ENCODE measurements around the gene PARD6G.
"Not testable (repeated sequence)": the region's sequence is repeated elsewhere in the genome, so short reads cannot be mapped to it uniquely, and the experiment has no call there.

The PARD6G gene

GRCh38 chr18:80241919-80242777 is 5.2 kb downstream of the PARD6G start:
- no peak for DNase-seq

GRCh38 chr18:80239830-80240229 is 7.5 kb downstream of the PARD6G start:
- DNase-seq = no peak

DNA sequence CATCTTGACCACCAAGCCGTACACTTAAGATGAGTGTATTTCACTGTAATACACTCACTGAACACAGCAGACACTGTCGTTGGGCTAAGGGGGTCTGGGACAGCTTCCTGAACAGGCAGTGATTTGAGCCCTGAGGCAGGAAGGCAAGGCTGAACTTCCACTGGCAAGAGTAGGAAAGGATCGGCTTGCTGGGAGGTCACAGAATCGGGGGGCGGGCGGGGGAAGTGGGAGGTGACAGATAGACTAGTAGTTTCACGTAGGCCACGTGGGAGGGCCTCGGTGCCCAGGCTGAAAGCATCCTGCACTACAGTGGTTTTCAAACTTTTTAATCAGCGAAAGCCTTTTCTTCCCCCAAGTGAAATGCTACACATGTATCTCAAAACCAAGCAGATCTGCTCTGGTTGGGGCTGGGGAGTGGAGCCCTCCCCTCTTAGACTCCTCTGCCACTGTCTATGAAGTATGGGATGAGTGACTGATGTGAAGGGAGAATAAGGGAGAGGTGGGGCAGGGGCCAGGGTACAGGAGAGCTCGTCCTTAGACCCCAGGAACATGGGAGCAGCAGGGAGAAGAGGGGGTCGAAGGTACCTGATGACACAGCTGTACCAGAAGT is 8.6 kb downstream of the PARD6G start:
- DNase-seq = no peak

- not testable (repeated sequence) for DNase-seq
These were observed 9.8 kb downstream of the PARD6G start for GRCh38 chr18:80237519-80237918.

DNA sequence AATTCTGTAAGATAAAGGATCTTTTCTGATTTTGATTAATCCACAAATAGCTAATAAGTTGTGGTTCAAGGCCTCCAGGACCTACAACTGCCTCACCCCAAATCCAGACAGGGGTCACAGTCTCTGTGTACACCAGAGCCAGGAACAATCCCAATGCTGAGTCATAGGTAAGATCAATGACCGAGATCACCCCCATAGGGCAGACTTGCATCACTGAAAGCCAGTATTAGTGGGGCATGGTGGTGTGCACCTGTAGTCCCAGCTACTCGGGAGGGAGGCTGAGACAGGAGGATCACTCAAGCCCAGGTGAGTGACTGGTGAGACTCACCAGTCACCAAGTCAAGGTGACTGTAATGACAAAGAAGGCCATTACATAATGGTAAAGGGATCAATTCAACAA is 12.9 kb downstream of the PARD6G start:
- no peak for DNase-seq

GRCh38 chr18:80233899-80234298 is 13.4 kb downstream of the PARD6G start:
- no peak for DNase-seq

DNA sequence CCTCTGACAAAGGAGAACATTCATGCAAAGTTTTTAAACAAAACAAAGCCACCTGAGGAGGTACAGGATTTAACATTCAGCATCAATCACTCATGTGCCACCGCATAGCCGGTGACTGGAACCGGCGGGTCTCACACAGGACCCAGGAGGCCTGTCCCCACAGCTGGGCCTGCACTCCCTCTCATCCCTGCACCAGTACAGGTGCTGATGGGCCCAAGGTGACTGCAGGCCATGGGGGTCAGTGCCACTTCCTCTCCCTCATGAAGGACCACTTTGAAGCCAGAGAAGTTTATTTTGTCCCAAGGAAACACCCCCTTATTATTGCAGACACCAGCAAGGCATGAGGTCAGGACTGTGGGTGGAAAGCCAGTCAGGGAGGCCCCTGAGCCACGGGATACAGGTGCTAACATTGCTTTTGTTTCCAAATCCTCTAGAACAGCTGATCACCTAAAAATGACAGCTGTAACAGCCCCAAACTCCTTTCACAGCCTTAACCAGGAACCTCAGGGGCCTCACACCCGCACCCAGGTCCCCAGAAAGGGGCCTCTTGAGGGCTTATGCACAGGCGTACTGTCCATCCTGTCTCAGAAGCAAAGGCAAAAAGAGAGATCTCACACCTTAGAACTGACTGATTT is 14.0 kb downstream of the PARD6G start:
- no peak for DNase-seq

DNA sequence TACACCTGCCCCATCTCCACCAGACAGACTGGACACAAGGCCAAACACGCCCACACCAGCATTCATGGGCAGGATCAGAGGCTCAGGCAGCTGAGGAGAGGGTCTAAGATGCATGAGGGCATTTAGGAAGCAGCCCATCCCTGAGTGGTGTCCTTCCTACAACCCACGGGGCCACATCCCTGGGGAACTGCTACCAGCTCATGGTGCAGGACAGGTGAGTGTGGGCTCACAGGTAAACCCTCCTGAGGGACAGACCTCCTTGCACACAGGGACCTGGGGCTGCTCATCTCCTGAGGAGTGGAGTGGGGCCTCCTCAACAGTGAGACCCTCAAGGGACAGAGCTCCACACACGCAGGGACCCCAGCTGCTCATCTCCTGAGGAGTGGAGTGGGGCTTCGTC is 14.6 kb downstream of the PARD6G start:
- no peak for DNase-seq

DNA sequence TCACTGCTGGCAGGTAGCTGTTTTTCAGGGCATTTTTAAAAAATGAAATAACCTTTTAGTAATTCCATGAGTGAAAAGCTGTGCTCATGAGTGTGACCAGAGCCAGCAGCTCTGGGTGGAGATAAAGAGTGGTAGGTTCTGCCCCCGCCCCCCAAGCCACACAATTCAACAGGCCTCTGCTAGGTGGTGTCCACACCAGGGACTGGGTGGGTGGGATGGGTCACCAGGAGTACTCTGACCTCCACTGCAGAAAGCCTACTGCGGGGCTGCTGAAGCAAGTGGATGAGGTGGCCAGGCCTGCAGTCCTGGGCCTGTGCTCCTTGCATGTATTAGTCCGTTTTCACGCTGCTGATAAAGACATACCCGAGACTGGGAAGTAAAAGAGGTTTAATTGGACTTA is 15.3 kb downstream of the PARD6G start:
- no peak for DNase-seq

DNA sequence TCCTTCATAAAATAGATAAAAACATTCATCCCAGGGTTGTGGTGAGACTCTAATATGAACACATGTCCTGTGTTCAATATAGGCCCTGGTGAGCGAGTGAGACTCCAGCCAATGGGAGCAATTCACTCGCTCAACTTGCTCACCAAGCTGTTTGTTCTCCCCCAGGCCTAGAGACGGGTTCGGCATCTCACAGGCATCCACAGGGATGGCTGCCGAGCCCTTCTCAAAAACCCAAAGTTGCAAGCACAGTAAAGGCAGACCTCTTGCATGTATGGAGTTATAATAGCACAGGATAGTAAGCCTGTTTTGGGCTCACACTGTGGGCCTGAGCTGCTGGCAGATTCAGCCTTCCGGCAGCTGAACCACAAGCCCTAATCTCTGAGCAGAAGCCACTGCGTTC is 15.7 kb downstream of the PARD6G start:
- no peak for DNase-seq

GRCh38 chr18:80231151-80231550 is 16.2 kb downstream of the PARD6G start:
- no peak for DNase-seq

GRCh38 chr18:80229766-80230745 is 17.3 kb downstream of the PARD6G start:
- DNase-seq = no peak

GRCh38 chr18:80229363-80229762 is 18.0 kb downstream of the PARD6G start:
- DNase-seq = no peak

DNA sequence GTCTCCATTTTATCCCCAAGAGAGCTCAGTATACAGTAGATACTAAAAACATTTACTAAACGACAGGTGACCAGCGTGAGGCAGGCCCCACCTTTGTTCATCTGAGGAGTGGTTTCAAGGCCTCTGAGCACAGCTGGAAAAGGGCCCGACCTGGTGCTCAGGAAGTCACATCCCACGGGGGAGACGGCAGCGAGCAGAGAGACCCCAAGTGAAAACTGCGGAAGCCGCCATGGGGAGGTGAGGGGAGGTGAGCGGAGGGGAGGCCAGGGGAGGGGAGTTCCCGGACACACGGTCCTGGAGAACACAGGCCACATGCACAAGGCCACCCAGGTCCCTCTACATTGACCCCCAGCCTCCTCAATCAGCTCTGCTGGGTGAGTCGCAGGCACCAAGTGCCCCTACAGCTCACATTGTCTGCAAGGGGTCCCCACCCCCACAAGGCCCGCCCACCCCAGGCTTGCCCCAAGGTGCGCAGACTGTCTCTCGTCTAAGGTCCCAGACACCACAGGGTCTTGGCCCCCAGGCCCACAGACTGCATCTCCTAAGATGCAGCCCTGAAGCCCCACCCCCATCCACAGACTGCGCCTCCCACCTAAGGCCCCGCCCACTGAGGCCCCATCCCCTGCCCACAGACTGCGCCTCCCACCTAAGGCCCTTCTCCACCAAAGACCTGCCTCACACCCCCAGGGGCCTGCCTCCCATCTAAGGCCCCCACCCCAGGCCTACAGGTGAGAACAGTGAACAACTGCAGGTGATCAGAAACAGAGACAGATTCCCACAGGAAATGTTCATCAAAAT is 19.1 kb downstream of the PARD6G start:
- DNase-seq = no peak

DNA sequence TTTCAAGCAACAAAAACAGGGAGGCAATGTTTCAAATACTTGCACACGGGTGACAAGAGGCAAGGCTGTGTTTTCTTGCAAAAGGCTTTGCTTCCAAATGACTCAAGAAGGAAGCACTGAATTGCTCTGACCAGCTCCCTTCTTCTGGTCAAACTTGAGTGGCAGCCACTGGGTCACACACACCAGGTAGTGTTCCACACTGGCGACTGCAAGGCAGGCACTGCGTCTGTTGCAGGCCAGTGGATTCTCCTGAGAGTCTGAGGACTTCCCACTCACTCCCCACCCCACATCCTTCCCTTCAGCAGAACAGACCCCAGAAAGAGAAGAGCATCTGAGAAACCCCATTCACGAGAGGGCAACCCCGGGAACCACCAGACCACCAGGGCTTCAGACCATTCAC is 19.8 kb downstream of the PARD6G start:
- DNase-seq = no peak

- DNase-seq = no peak
These were observed 21.6 kb downstream of the PARD6G start for GRCh38 chr18:80225685-80226084.

DNA sequence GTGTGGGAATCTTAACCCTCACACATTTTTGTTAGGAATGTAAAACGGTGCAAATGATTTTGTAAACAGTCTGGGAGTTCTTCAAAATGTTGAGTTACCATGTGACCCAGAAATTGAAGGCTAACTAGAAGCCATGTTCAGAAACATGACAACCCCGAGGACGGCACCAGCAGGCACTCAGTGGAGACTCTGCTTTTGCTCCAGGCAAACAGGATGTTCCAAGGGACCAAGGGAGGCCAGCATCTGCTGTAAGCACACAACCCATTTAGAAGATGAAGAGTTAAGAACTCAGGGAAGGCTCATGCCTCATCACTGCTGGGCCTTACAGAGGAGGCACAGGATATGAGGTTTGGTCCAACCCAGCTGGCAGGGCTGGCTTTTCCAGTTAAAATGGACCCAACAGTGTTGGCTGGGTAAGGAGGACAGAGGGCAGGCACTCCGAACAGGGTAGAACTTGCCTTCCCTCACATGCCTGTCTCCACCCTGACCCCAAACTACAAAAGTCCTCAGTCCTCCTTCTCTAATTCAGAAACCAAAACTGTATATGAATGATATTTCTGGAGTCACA is 23.6 kb downstream of the PARD6G start:
- no peak for DNase-seq

- not testable (repeated sequence) for DNase-seq
These were observed 27.8 kb downstream of the PARD6G start for GRCh38 chr18:80219488-80219887.

DNA sequence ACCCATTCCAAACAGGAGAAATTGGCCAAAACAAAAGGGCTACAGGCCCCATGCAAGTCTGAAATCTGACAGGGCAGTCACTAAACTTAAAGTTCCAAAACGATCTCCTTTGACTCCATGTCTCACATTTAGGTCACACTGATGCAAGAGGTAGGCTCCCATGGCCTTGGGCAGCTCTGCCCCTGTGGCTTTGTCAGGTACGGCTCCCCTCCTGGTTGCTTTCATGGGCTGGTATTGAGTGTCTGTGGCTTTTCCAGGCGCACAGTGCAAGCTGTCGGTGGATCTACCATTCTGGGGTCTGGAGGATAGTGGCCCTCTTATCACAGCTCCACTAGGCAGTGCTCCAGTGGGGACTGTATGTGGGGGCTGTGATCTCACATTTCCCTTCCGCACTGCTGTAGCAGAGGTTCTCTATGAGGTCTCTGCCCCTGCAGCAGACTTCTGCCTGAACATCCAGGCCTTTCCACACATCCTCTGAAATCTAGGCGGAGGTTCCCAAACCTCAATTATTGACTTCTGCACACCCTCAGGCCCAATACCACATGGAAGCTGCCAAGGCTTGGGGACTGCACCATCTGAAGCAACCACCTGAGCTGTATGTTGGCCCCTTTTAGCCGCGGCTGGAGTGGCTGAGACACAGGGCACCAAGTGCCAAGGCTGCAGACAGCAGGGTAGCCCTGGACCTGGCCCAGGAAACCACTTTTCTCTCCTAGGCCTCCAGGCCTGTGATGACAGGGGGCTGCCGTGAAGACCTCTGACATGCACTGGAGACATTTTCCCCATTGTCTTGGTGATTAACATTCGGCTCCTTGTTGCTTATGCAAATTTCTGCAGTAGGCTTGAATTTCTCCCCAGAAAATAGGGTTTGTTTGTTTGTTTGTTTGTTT is 28.7 kb downstream of the PARD6G start:
- DNase-seq = no peak

- no peak for DNase-seq
These were observed 34.1 kb downstream of the PARD6G start for GRCh38 chr18:80213182-80213581.

All from DMS53 (cell line).